Right ventricle myocardium superior (tissue), 1 donor: Measurements from ENCODE around the gene MPL. TPM values are rescaled to one million over a fixed set of nuclear protein-coding genes. Genes with fewer than 3 reads are reported as not detected.

Experiments
- ATAC-seq: fragments of 200-7000 bp; cut with Tn5 transposase; one replicate; pipeline ENCODE4 v1.9.1; 2020; ENCODE audit warnings: mild to moderate bottlenecking; ENCODE audit not compliant: poor library complexity
- DNase-seq: peaks from one replicate; pipeline ENCODE4 v3.0.0-alpha.2; 2020
- intact Hi-C: fragments of 100-400 bp; cut with DNase I; formaldehyde crosslinking; loops from one replicate; pipeline ENCODE4 v1.11.2; 2022
- long read RNA-seq: library from polyadenylated mRNA; unstranded; transcript quantifications from one replicate; pipeline ENCODE4 v2.0.0, GENCODE V29; 2021
- total RNA-seq: library from RNA; stranded (reverse); fragmentation: NEBNext Ultra II Directional; extraction: Animal tissue kit (Norgen Biotek cat#: 25700); gene quantifications from one replicate; pipeline ENCODE4 v1.2.1, GENCODE V29; 2021
- donor health status: DM: no; HTN: yes; CAD: no; lungs with severe emphysema.

Gene MPL
- 0.40 TPM for total RNA-seq
- long read RNA-seq, partial matches to known transcripts: 1 of 1 reads
- long read RNA-seq, other reads (novel, unspliced or antisense): 0 of 1 reads

DNA sequence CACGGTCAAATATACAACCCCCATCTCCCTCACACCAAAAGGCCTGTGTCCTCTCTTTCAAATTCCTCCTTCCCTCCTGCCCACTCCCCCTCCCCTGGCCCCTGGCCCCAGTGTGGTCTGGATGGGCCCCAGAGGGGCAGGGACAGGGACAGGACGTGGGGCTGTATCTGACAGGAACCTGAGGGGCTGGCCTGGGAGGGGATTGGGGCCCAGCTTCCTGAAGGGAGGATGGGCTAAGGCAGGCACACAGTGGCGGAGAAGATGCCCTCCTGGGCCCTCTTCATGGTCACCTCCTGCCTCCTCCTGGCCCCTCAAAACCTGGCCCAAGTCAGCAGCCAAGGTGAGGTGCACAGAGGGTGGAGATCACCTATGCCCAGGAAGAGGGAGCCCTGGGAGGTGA lies at the start of gene MPL:
MPL (plus strand) TSS at position 231 of the 400 bp plus-strand sequence; CDS start at position 262, 31 bp downstream.
- ATAC-seq (no peak), DNase-seq (no peak)
- intact Hi-C loops: no loop called here

DNA sequence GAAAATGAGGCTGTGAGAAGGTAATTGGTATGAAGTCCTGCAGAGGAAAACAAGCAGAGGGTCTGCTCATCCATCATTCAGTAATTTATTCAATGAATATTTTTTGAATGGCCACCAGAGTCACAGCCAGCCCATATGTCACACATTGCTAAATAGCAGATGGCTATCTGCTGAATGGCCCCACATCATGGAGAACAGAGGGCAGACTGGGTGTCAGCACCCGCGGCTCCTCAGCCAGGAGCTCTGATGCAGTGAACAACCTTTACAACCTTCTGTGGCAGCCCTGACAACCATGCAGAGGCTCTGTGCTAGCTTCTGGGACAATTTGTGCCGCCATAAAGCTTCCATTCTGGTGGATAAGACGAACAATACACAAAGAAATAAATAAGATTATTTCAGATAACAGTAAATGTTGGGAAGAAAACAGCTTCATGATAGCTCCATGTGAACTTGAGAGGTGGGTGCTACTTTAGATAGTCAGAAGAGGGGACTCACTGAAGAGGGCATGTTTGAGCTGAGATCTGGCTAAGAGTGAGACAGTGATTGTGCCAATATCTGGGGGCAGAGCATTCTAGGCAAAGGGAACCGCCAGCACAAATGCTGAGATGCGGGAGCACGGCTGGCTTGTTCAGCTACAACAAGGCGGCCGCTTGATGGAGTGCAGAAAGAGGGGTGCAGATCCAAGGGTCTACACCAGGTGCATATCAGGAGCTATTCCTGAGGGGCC lies 49.4 kb upstream of the MPL start:
- intact Hi-C loops: no loop called here
- ATAC-seq (no peak), DNase-seq (no peak)

DNA sequence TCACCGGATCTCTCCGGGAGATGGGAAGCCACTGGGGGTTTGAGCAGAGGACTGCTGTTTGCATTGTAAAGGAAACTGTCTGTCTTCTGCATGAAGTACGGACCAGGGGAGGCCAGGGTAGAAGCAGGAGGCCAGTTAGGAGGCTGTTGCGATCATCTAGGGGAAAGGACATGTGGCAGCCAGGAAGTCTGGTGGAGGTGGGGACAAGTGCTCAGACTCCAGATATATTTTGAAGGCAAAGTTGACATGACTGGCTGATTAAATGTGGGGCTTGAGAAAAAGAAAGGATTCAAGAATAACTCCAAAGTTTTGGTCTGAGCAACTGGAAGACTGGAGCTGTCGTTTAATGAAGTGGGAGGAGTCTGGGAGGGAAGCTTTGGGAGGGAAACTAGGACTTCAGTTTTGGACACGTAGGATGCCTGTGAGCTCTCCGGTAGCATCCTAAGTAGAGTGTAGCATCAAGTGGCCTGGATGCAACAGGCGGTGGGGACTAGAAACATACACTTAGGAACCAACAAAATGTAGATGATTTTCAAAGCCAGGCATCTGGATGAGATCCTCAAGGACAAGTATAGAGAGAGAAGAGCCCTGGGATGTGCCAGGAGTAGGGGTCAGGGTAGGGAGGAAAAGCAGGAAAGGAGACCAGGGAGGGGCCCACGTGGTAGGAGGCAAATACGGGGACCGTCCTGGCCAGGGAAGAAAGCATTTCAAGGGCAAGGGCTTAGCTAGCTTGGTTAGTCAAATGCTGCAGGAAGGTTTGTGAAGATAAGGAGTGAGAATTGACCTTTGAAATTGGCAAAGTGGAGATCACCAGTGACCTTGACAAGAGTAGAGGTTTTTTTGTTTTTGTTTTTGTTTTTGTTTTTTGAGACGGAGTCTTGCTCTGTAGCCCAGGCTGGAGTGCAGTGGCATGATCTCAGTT lies 48.6 kb upstream of the MPL start:
- ATAC-seq: no peak
- peak; percentile 4 for DNase-seq
- intact Hi-C loops: no loop called here

DNA sequence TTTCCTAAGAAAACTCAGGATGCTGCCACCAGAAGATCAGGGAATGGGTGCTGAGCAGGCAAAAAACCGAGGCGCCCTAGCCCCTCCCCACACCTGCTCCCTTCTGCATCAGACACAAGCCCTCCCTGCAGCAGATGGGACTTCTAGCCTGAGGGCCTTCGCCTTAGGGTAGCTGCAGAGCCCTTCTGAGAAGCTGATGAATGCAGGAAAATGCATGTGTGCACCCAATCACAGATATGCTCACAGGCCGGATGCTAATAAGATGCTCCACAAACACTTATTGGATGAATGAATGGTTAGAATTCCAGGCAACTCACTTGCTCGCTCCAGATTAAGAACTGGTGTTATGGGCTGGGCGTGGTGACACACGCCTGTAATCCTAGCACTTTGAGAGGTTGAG lies 45.4 kb upstream of the MPL start:
- ATAC-seq: no peak
- intact Hi-C loops: no loop called here
- no peak for DNase-seq

DNA sequence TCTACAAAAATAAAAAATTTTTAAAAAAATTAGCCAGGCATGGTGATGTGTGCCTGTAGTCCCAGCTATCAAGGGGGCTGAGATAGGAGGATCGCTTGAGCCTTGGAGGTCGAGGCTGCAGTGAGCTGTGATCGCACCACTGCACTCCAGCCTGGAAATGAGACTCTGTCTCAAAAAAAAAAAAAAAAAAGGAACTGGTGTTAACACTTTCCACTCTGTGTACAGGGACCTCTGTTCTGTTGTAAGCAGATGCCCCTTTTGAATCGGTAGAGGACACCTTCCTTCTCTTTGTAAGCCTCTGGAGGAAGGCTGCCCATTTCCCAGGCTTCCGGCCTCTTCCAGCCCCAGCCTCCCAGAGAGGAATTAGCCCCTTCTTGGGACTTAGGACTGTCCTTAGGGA lies 44.9 kb upstream of the MPL start:
- ATAC-seq: no peak
- intact Hi-C loops: no loop called here
- DNase-seq: peak; percentile 1

DNA sequence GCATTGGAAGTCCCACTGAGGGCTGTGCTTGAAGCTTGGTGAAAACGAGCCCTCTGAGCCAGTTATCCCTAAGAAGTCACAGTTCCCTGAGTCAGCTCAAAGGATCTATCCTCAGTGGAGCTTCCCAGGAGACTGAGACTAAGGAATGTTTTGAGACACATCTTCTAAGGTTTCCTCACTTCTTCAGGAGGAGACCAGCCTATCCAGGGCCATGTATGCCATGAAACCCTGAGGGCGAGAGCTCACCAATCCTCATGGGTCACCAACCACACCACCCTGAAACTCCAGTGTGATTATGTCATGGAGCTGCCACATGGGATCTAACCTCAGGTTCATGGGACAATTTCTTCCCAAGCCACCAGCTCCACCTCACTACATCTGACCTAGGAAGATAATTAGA lies 44.4 kb upstream of the MPL start:
- intact Hi-C loops: no loop called here
- ATAC-seq: no peak
- DNase-seq: no peak

DNA sequence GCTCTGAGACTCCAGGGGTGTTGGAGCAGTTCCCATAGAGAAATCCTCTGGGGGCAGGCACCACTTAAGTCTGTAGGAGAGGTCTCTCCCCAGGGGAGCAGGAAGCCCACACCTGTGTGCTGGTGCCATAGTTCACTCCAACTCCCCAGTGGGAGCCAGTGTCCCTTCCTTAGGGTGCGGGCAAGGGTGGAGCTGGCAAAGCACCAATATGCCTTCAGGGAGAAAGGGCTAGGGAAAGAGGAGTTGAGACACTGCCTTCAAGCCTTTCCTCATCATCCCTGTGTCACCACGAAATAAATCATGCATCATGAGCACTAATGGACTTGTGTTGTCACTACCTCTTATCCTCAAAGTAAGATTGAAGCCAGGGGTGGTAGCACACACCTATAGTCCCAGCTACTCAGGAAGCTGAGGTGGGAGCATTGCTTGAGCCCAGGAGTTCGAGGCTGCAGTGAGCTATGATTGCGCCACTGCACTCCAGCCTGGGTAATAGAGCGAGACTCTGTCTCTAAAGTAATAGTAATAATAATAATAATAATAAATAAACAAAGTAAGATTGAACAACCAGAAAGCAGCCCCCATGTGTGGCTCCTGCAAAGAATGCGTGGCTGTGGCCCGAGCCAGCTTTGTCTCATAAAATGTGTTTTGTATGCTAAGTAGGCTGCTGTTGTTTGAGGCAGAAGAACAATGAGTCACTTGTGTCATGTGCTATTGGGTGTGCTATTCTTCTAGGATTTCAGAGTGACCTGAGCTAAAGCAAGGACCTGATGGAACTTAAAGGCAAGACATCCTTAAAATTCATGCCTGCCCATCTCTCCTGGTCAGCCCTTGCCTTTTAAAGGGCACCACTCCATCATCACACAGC lies 43.5 kb upstream of the MPL start:
- DNase-seq: peak; percentile 30
- peak; percentile 32 for ATAC-seq
- intact Hi-C loops: no loop called here

DNA sequence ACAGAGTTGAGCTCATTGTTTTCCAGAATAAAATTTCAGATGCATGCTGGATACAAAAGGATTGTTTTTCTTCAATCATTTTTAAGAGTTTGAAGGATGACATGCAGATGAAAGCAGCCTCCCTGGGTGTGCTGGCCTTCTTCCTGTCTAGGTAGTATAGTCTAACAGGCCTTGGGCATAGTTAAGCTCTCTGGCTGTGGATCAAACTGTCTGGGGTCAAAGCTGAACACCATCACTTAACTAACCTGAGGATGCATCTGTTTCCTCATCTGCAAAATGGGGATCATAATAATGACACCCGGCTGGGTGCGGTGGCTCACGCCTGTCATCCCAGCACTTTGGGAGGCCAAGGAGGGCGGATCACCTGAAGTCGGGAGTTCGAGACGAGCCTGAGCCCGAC lies 42.9 kb upstream of the MPL start:
- intact Hi-C loops: no loop called here
- ATAC-seq (no peak), DNase-seq (peak; percentile 25)

DNA sequence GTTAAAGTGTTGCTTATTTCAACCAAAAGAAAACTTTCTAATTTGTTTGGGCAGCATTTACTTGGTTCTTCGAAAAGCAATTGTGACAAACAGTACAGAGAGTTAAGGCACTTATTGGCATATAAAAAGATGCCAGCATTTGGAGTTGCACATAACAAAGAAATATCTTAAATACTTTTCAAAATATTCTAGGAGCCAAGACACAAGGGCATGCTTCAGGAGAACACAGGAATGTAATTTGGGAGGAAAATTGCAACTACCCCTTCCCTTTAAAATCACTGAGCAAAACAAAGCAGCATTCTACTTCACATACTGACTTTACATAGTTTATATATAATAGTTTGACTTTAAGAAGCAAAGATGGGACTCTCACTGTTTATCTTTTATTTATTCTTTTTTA lies 41.4 kb upstream of the MPL start:
- ATAC-seq (no peak), DNase-seq (no peak)
- intact Hi-C loops: no loop called here

DNA sequence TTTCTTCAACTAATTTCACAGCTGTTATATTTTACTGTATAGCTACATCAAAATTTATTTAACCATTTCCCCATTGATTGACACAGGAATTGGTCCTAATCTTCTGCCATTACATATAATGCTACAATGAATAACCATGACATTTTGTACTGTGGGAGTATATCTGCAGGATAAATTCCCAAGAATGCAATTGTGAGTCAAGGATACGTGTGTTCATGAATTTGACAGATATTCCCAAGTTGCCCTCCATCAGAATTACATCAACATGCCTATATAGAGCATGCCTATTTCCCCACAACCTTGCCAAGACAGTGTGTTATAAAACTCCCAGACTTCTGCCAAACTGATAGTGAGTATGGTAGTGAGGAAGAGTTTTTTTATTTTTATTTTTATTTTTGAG lies 39.6 kb upstream of the MPL start:
- intact Hi-C loops: no loop called here
- ATAC-seq (no peak), DNase-seq (no peak)

DNA sequence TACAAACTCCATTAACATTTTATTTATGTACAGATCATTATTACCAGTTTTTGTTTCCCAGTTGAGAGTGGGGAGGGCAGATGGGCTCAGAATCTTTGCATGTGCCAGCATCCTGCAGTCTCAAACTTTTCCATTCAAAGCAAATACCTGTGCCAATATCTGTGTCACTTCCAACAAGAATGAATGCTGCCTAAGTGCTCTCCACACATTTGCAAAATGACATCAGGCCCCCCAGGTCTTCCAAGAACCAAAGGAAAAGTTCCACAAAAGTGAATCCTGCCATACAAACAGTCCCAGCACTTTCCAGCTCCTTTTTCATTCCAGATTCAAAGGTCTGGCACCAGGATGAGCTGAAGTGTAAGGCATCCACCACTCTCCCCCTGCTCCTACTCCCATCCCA lies 38.5 kb upstream of the MPL start:
- no peak for ATAC-seq
- DNase-seq: no peak
- intact Hi-C loops: no loop called here

DNA sequence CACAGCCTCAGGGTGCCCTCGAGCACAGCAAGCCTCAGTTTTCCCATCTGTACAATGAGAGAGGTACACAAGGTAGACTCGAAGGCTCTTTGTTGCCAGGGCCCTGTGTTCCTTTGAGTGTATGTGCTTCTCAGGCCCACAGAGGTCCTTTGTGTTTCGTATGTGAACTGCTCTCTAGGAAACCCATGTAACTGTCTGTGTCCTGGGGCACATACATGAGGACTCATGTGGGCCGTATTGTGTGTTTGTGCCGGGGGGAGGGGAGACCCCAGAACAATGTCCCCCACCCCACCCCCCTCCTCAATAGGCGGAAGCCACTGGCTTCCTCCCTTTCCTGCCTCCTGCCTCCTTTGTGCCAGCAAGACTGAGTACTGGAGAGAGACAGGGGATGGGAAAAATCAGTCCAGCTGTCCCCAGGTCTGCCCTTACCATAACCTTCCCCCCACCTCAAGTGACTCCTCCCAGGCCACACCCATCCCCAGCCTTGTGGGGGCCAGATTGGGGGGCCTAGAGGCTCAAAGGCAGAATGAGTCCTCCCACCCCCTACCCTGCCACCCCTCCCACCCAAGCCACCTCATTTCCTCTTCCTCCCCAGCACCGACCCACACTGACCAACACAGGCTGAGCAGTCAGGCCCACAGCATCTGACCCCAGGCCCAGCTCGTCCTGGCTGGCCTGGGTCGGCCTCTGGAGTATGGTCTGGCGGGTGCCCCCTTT lies 37.1 kb upstream of the MPL start, which contains the start of gene TIE1:
TIE1 (plus strand) TSS at position 605 of the 717 bp plus-strand sequence; CDS start at position 695, 90 bp downstream.
- intact Hi-C loops: no loop called here
- ATAC-seq: peak; percentile 52
- DNase-seq: peak; percentile 49

DNA sequence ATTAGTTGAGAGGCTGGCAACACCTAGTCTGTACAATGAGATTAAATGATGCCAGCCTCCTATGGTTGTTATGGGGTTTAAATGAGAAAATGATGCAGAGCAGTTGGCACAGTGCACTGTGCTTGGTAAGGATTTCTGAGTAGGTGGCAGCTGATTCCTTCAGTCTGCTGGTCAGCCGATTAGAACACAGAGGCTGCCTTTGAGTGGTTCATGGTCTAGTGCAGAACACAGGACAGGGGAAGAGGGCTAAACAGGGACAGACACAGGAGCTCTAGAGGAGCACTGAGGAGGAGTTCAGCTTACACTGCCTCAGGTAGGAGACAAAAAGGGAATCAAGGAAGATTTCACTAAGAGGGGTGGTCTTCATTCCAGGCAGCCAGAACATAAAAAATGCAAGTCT lies 35.4 kb upstream of the MPL start:
- no peak for DNase-seq
- ATAC-seq: peak; percentile 31
- intact Hi-C loops: loop anchor here (2.0 kb wide), 1 partner anchor 25 kb away; no protein-coding TSS in a partner anchor

DNA sequence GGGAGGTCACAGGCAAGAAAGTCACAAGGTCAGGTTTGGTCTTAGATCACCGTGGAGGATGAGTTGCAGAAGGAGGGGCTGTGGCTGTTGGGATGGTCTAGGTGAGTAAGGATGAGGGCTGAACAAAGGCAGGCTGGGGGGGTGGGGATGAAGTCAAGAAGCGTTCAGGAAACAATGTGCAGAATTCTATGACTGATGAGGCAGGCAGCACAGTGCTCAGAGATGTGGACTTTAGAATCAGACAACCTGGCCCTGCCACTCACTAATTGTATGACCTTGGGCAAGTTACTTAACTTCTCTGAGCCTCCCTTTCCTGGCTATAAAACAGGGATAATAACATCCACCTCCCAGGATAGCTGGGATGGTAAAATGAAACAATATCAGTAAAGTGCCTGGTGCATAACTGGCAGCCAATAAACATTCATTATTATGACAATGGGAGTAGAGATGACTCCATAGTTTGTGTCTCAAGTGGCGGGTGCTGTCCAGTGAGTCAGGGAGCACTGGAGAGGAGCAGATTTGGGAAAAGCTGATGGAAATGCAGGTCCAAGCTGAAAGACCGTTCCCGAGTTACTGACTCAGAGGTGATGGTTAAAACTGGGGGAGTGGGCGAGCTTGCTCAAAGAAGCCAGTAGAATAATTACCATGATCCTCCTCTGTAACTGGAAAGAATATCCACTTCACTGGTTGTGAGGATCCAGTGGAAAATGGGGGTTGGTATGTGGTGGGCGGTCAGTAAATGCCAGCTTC lies 34.7 kb upstream of the MPL start:
- DNase-seq (peak; percentile 1), ATAC-seq (no peak)
- intact Hi-C loops: loop anchor here (2.0 kb wide), 1 partner anchor 24 kb away; no protein-coding TSS in a partner anchor

DNA sequence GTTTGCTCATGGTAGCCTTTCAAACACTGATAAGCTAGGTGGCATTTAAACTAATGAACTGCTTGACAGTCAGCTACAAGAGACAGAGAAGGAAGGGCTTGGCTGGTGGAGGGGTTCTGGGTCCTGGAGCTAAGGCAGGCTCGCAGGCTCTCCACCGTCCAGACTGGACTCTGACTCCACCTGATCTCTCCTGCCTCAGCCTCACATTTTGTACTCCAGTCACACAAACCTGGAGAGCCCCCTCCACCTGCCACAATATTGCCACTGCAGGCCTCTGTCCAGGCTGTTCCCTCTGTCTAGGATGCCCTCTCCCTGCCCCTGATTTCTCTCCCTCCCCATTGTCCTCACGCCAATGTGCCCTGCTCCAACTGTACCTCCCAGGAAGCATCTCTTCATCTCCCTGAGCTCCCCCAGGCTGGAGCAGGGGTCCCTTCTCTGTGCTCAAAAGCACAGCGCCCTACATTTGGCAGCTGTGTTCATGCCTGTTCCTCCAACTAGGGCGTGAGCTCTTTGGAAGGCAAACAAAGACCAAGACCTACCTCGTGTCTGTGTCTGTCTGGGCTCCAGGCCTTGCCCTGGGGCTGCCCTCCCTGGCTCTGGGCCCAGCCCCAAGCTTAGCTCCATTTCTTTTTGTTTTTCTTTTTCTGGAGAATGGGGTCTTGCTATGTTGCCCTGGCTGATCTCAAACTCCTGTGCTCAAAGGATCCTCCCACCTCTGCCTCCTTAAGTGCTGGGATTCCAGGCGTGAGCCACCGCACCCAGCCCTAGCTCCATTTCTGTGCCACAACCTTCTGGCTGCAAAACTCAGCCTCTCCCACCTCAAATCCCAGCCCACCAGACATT lies 33.9 kb upstream of the MPL start:
- DNase-seq (no peak), ATAC-seq (no peak)
- intact Hi-C loops: loop anchor here (2.0 kb wide), 1 partner anchor 23 kb away; no protein-coding TSS in a partner anchor

DNA sequence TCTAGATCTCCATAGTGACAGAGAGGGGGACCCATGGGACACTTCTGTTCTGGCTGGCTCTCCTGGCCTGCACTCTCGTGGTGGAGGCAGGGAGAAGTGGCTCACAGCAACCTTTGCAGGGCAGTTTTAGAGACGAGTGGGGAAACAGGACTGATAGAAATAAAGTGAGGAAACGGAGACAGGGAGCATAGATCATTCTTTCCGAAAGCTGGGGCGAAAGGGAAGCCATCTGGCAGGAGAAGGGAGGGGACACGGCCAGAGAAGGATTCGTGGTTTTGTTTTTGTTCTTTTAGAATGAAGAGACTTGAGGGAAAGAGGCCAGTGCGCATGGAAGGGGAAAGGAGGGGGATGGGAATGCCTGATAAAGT lies 33.3 kb upstream of the MPL start:
- intact Hi-C loops: no loop called here
- ATAC-seq (no peak), DNase-seq (no peak)
